ENCODE results near the gene CIRBP. TPM values are rescaled to one million over a fixed set of nuclear protein-coding genes. Genes with fewer than 3 reads are reported as not detected.
A peak's percentile ranks its signal among the peaks of the same experiment; 100 is the strongest.

The CIRBP gene
- total RNA-seq, 1 donor from 2014 or later: 403 TPM

DNA sequence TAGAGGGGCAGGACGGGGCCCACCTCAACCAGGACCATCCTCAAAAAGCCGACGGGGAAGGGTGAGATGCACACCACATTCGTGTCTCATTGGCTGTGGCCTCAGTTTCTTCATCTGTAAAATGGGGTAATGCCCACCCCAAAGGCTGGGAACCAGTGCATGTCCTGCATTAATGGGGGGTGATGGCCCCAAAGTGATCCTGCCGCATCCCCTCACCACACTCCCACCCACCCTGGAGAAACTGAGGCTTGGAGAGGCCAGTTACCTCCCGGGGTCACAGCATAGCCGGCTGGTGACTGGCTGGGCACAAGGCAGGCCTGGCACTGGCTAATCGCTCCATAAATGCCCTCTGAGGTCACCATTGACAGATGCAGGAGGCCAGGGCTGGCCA is 21.4 kb upstream of the CIRBP start:
- H3K27me3 ChIP-seq (ENCODE audit: control insufficient read depth, insufficient read depth, low read length): no peaks in the 10 kb centered on the region
- DNase-seq (ENCODE audit: low read depth): no peak
- TF ChIP-seq, protein P1, sequence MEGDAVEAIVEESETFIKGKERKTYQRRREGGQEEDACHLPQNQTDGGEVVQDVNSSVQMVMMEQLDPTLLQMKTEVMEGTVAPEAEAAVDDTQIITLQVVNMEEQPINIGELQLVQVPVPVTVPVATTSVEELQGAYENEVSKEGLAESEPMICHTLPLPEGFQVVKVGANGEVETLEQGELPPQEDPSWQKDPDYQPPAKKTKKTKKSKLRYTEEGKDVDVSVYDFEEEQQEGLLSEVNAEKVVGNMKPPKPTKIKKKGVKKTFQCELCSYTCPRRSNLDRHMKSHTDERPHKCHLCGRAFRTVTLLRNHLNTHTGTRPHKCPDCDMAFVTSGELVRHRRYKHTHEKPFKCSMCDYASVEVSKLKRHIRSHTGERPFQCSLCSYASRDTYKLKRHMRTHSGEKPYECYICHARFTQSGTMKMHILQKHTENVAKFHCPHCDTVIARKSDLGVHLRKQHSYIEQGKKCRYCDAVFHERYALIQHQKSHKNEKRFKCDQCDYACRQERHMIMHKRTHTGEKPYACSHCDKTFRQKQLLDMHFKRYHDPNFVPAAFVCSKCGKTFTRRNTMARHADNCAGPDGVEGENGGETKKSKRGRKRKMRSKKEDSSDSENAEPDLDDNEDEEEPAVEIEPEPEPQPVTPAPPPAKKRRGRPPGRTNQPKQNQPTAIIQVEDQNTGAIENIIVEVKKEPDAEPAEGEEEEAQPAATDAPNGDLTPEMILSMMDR (IDR thresholded peaks at IDR 0.05; ENCODE audit: insufficient read depth, low read length, poor library complexity, severe bottlenecking): no peak
- H3K4me3 ChIP-seq (ENCODE audit: low read depth, low read length): peak overlapping the region; percentile 84
- peaks cover 2% of the 10 kb centered on the region for H3K36me3 ChIP-seq (ENCODE audit: control insufficient read depth, insufficient read depth, low read length)

DNA sequence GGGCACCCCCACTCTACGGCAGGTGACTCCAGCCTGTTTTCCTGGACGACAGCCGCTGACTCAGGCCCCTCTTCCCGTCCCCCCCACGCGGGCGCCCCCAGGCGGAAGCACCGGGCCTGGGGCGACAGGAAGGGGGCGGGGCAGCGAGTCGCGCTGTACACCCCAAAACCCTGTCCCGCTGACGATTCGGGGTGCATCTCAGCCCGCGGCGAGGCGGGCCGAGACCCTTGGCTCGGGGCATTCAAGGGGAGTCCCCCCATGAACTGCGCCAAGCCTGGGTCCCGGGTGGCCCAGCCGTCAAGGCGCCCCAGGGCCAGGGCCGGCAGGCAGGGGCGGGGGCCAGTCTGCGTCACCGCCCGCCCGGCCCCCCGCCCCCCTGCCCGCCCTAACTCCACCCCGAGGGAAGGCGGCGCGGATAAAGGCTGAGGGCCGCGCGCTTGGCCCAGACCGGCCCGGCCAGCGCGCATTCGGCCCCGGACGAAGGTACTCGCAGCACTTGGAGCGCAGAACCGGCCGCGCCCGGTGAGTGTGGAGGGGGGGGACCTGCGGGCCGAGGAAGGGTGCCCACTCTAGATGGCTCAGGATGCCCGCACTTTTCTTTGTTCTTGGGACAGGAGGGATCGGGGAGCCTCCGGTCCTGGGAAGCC is 20.9 kb upstream of the CIRBP start, which contains the start of gene MIDN:
Gene MIDN, plus strand, starts transcription at position 445 of the 647 bp plus-strand sequence. CDS start 1,714 bp downstream, outside the sequence.
- H3K4me3 ChIP-seq (ENCODE audit: low read depth, low read length): peak within 1 kb of the TSS; percentile 84
- no peaks in the 10 kb centered on the region for H3K27me3 ChIP-seq (ENCODE audit: control insufficient read depth, insufficient read depth, low read length)
- DNase-seq (ENCODE audit: low read depth): no peak
- TF ChIP-seq, protein P1 (IDR thresholded peaks at IDR 0.05; ENCODE audit: insufficient read depth, low read length, poor library complexity, severe bottlenecking): peak; percentile 51
- H3K36me3 ChIP-seq (ENCODE audit: control insufficient read depth, insufficient read depth, low read length): peaks cover 2% of the 10 kb centered on the region

DNA sequence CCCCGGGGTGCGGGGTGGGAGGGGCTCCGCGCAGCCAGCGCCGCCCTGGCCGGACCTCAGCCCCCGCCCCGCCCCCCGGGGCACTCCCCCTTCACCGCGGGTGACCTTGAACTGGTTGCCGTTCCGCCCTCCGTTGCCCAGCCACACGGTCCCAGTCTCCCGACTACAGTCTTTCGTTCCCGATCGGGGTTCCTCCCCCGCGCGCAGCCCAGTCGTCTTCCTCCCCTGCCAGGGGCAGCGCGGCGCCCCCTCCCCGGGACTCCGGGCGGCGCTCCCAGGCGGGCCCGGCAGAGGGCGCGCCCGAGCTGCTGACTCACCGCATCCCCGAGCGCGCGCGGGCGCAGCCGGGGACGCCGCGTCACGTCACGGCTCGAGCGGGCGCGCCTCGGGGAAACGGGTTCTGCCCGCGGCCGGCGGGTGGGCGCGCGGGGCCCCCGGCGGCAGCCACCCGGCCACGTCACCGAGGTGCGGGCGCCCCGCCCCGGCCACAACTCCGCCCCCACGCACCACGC is 20.3 kb upstream of the CIRBP start:
- TF ChIP-seq, protein P1 (IDR thresholded peaks at IDR 0.05; ENCODE audit: insufficient read depth, low read length, poor library complexity, severe bottlenecking): peak; percentile 33
- DNase-seq (ENCODE audit: low read depth): no peak
- no peaks in the 10 kb centered on the region for H3K27me3 ChIP-seq (ENCODE audit: control insufficient read depth, insufficient read depth, low read length)
- peaks cover 2% of the 10 kb centered on the region for H3K36me3 ChIP-seq (ENCODE audit: control insufficient read depth, insufficient read depth, low read length)
- H3K4me3 ChIP-seq (ENCODE audit: low read depth, low read length): peak overlapping the region; percentile 84

DNA sequence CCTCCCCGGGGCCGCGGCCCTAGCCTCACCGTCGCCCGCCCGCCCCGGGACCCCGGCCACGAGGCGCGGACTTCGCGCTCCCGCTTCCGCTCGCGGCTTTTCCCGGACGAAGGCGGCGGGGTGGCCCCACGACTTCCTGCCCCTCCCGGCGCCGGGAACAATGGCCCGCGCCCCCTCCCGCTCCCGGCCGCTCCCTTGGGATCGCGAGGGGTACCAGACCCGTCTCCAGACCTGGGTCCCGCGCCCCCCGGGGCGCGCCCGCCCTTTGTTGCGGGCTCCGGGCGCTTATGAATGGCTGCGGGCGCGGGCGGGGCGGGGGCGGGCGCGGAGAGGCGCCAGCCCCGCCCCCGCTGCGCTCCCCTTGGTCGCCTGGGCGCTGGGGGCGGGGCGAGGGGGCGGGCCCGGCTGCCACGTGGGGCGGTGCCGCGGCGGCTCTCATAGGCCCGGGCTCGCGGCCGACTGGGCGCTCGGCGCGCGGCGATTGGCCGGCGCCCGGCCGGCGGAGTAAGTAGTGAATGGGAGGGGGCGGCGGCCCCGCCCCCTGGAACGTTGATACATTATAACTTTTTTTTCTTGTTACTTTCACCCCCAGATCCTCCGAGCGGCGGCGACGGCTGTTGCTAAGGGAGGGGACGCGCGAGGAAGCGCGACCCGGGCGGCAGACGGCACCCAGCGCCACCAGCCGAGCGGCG is 19.7 kb upstream of the CIRBP start:
- peaks cover 4% of the 10 kb centered on the region for H3K36me3 ChIP-seq (ENCODE audit: control insufficient read depth, insufficient read depth, low read length)
- H3K27me3 ChIP-seq (ENCODE audit: control insufficient read depth, insufficient read depth, low read length): no peaks in the 10 kb centered on the region
- peak overlapping the region; percentile 84 for H3K4me3 ChIP-seq (ENCODE audit: low read depth, low read length)
- TF ChIP-seq, protein P1 (IDR thresholded peaks at IDR 0.05; ENCODE audit: insufficient read depth, low read length, poor library complexity, severe bottlenecking): no peak
- peak; percentile 76 for DNase-seq (ENCODE audit: low read depth)

DNA sequence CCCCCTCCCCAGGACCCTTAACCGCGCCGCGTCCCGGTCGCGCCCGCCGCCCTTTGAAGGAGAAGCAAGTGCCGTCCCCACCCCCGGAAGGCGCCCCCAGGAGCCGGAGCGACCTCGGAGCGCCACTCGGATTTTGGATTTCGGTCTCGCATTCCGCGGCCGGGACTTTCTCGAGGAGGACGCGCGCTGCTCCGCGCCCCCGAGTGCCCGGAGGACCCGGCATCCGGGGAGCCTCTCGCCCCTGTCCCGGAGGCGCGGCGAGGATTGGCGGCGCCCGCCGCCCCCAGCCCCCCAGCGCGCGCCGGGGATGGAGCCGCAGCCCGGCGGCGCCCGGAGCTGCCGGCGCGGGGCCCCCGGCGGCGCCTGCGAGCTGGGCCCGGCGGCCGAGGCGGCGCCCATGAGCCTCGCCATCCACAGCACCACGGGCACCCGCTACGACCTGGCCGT is 19.1 kb upstream of the CIRBP start:
- TF ChIP-seq, protein P1 (IDR thresholded peaks at IDR 0.05; ENCODE audit: insufficient read depth, low read length, poor library complexity, severe bottlenecking): no peak
- DNase-seq (ENCODE audit: low read depth): no peak
- Histone ChIP-seq H3K27me3 (ENCODE audit: control insufficient read depth, insufficient read depth, low read length) (no peaks in the 10 kb centered on the region), H3K36me3 (ENCODE audit: control insufficient read depth, insufficient read depth, low read length) (peaks cover 7% of the 10 kb centered on the region), H3K4me3 (ENCODE audit: low read depth, low read length) (peak overlapping the region; percentile 71)
